ENCODE results near the gene BICC1. TPM values are rescaled to one million over a fixed set of nuclear protein-coding genes. Genes with fewer than 3 reads are reported as not detected.

BICC1 gene
- total RNA-seq, 1 experiment from 2014 or later, result 0.67 TPM

GRCh38 chr10:58746474-58747185 lies 234.0 kb downstream of the BICC1 start:
- no peak for DNase-seq (ENCODE audit: low read depth, low spot score)
- ChIA-PET POLR2A (no interaction called here), CTCF (no interaction called here)
- intact Hi-C loops (cut with micrococcal nuclease; ENCODE audit: unreplicated experiment) (loop anchor here (10.0 kb wide), 1 partner anchor 212 kb away; no protein-coding TSS in a partner anchor), in situ Hi-C loops (cut with HindIII; ENCODE audit: low pct_unique_long_range_greater_than_20kb, low sequenced_read_pairs) (no loop called here)
- Histone ChIP-seq H3K9me3 (ENCODE audit: control insufficient read depth, insufficient read depth, low read depth, low read length) (no peaks in the 10 kb centered on the region), H3K36me3 (ENCODE audit: control insufficient read depth, insufficient read depth, low read length) (no peaks in the 10 kb centered on the region), H3K4me1 (ENCODE audit: control insufficient read depth, insufficient read depth, low read length) (no peaks in the 10 kb centered on the region), H3K4me3 (ENCODE audit: low read depth in 2 of 2, low read length in 2 of 2) (no peak overlapping the region), H3K27me3 (ENCODE audit: control insufficient read depth, insufficient read depth, low read length) (no peaks in the 10 kb centered on the region), H3K27ac (ENCODE audit: low read length) (no peak overlapping the region)
- no peak for TF ChIP-seq POLR2AphosphoS5 (IDR thresholded peaks at IDR 0.05; ENCODE audit: low read depth, low read length)
- no peak for TF ChIP-seq TCF7L2 (IDR thresholded peaks at IDR 0.05; ENCODE audit: low read depth, low read length)
- no peak for TF ChIP-seq CTCF (IDR thresholded peaks at IDR 0.05)
- TF ChIP-seq SIN3A (IDR thresholded peaks at IDR 0.05; ENCODE audit: borderline replicate concordance, insufficient read depth, low read depth, low read length), result no peak
- no peak for ATAC-seq
- no TSS peak for BruUV-seq (replicated peaks)

- BruUV-seq (replicated peaks), result no TSS peak
These were observed 235.0 kb downstream of the BICC1 start for GRCh38 chr10:58747687-58748086.

GRCh38 chr10:58752665-58753064 lies 240.0 kb downstream of the BICC1 start:
- Histone ChIP-seq H3K27me3 (ENCODE audit: control insufficient read depth, insufficient read depth, low read length) (no peaks in the 10 kb centered on the region), H3K4me3 (ENCODE audit: low read depth in 2 of 2, low read length in 2 of 2) (no peak overlapping the region), H3K4me1 (ENCODE audit: control insufficient read depth, insufficient read depth, low read length) (no peaks in the 10 kb centered on the region), H3K9me3 (ENCODE audit: control insufficient read depth, insufficient read depth, low read depth, low read length) (no peaks in the 10 kb centered on the region), H3K36me3 (ENCODE audit: control insufficient read depth, insufficient read depth, low read length) (no peaks in the 10 kb centered on the region), H3K27ac (ENCODE audit: low read length) (no peak overlapping the region)
- ChIA-PET POLR2A (no interaction called here), CTCF (no interaction called here)
- intact Hi-C loops (cut with micrococcal nuclease; ENCODE audit: unreplicated experiment) (no loop called here), in situ Hi-C loops (cut with HindIII; ENCODE audit: low pct_unique_long_range_greater_than_20kb, low sequenced_read_pairs) (no loop called here)
- DNase-seq (ENCODE audit: low read depth, low spot score) (no peak), ATAC-seq (no peak)
- no TSS peak for BruUV-seq (replicated peaks)
- TF ChIP-seq TCF7L2 (IDR thresholded peaks at IDR 0.05; ENCODE audit: low read depth, low read length) (no peak), POLR2AphosphoS5 (IDR thresholded peaks at IDR 0.05; ENCODE audit: low read depth, low read length) (no peak), CTCF (IDR thresholded peaks at IDR 0.05) (no peak), REST (IDR thresholded peaks at IDR 0.05; ENCODE audit: insufficient read depth in 1 of 2, low read depth in 2 of 2, low read length in 1 of 2) (no peak)

More at GRCh38 chr10:58747687-58748086, 235.0 kb downstream of the BICC1 start:
- no peaks in the 10 kb centered on the region for H3K9me3 ChIP-seq (ENCODE audit: control insufficient read depth, insufficient read depth, low read depth, low read length)
- H3K27me3 ChIP-seq (ENCODE audit: control insufficient read depth, insufficient read depth, low read length), result no peaks in the 10 kb centered on the region
- H3K27ac ChIP-seq (ENCODE audit: low read length), result no peak overlapping the region
- no peaks in the 10 kb centered on the region for H3K36me3 ChIP-seq (ENCODE audit: control insufficient read depth, insufficient read depth, low read length)
- intact Hi-C loops (cut with micrococcal nuclease; ENCODE audit: unreplicated experiment), result loop anchor here (10.0 kb wide), 1 partner anchor 213 kb away; no protein-coding TSS in a partner anchor
- H3K4me3 ChIP-seq (ENCODE audit: low read depth in 2 of 2, low read length in 2 of 2), result no peak overlapping the region
- CTCF ChIA-PET, result no interaction called here
- in situ Hi-C loops (cut with HindIII; ENCODE audit: low pct_unique_long_range_greater_than_20kb, low sequenced_read_pairs), result no loop called here
- DNase-seq (ENCODE audit: low read depth, low spot score) (no peak), ATAC-seq (no peak)
- POLR2A ChIA-PET, result no interaction called here
- TF ChIP-seq SIN3A (IDR thresholded peaks at IDR 0.05; ENCODE audit: borderline replicate concordance, insufficient read depth, low read depth, low read length), result no peak
- no peaks in the 10 kb centered on the region for H3K4me1 ChIP-seq (ENCODE audit: control insufficient read depth, insufficient read depth, low read length)
